Liver (tissue), 9 donors: ENCODE data around the gene ZBTB47. TPM values are rescaled to one million over a fixed set of nuclear protein-coding genes. Genes with fewer than 3 reads are reported as not detected.

ENCODE experiments used
- DNase-seq: peaks from one replicate; pipeline ENCODE4 v3.0.0-alpha.2; 2017; ENCODE audit warnings: low spot score
- H3K27ac ChIP-seq, 2 donors: one replicate each; pipeline ENCODE4 v1.7.0; 2013; ENCODE audit warnings: inconsistent platforms in 2 of 2, low read length in 2 of 2, control low read depth in 1 of 2, low read depth in 1 of 2, mild to moderate bottlenecking in 1 of 2
- H3K27me3 ChIP-seq, 4 donors: one replicate each; pipeline versions ENCODE4 v1.6.1 to v1.7.0; 2013; ENCODE audit warnings: low read length in 3 of 4, inconsistent platforms in 1 of 4, mild to moderate bottlenecking in 1 of 4, moderate library complexity in 1 of 4; ENCODE audit not compliant: control insufficient read depth in 4 of 4, insufficient read depth in 4 of 4
- H3K36me3 ChIP-seq, 4 donors: one replicate each; pipeline versions ENCODE4 v1.6.1 to v1.7.0; 2013; ENCODE audit warnings: low read length in 3 of 4, mild to moderate bottlenecking in 3 of 4, low read depth in 1 of 4, moderate library complexity in 1 of 4; ENCODE audit not compliant: control insufficient read depth in 4 of 4, insufficient read depth in 3 of 4
- H3K4me1 ChIP-seq, 4 donors: one replicate each; pipeline versions ENCODE4 v1.6.1 to v1.7.0; 2013; ENCODE audit warnings: low read length in 3 of 4, mild to moderate bottlenecking in 3 of 4, moderate library complexity in 1 of 4; ENCODE audit not compliant: control insufficient read depth in 4 of 4, insufficient read depth in 4 of 4
- H3K4me3 ChIP-seq, 3 donors: one replicate each; pipeline versions ENCODE4 v1.6.1 to v1.7.0; 2013; ENCODE audit warnings: low read length in 3 of 3, control low read depth in 1 of 3, low read depth in 1 of 3, mild to moderate bottlenecking in 1 of 3
- H3K9ac ChIP-seq, 2 donors: one replicate each; pipeline ENCODE4 v1.7.0; 2013; ENCODE audit warnings: low read length in 2 of 2, mild to moderate bottlenecking in 2 of 2, moderate library complexity in 2 of 2, control low read depth in 1 of 2, low read depth in 1 of 2
- H3K9me3 ChIP-seq, 4 donors: one replicate each; pipeline versions ENCODE4 v1.6.1 to v1.7.0; 2013; ENCODE audit warnings: low read length in 3 of 4; ENCODE audit not compliant: control insufficient read depth in 4 of 4
- ATF3 ChIP-seq: IDR thresholded peaks from 2 replicates; pipeline ENCODE4 v1.6.1; 2016; ENCODE audit warnings: antibody characterized with exemption
- CTCF ChIP-seq: fragments of 150-350 bp; IDR thresholded peaks from 2 replicates; pipeline ENCODE4 v1.5.1; 2017; ENCODE audit warnings: improper control_type of control experiment, low read depth, low read length; ENCODE audit not compliant: missing input control
- EGR1 ChIP-seq, 2 donors: IDR thresholded peaks; 2 replicates each; pipeline ENCODE4 v1.6.1; 2016 to 2018; ENCODE audit warnings: antibody characterized with exemption in 2 of 2, low read depth in 2 of 2
- FOXA1 ChIP-seq: IDR thresholded peaks from 2 replicates; pipeline ENCODE4 v1.6.1; 2016; ENCODE audit warnings: antibody characterized with exemption
- FOXA2 ChIP-seq: IDR thresholded peaks from 2 replicates; pipeline ENCODE4 v1.6.1; 2016; ENCODE audit warnings: antibody characterized with exemption
- GABPA ChIP-seq, 2 donors: IDR thresholded peaks in 1 of 2; conservative IDR thresholded peaks in 1 of 2; 2 replicates each; pipeline ENCODE4 v1.6.1; 2016; ENCODE audit warnings: antibody characterized with exemption in 2 of 2, mild to moderate bottlenecking in 1 of 2, moderate library complexity in 1 of 2
- HNF4A ChIP-seq, 2 donors: conservative IDR thresholded peaks; 2 replicates each; pipeline ENCODE4 v1.6.1; 2016; ENCODE audit warnings: antibody characterized with exemption in 2 of 2, mild to moderate bottlenecking in 2 of 2
- HNF4G ChIP-seq: IDR thresholded peaks from 2 replicates; pipeline ENCODE4 v1.6.1; 2016; ENCODE audit warnings: antibody characterized with exemption
- JUND ChIP-seq, 2 donors: IDR thresholded peaks; 2 replicates each; pipeline ENCODE4 v1.6.1; 2016; ENCODE audit warnings: antibody characterized with exemption in 2 of 2
- MAX ChIP-seq: IDR thresholded peaks from 2 replicates; pipeline ENCODE4 v1.6.1; 2016; ENCODE audit warnings: antibody characterized with exemption
- NR2F2 ChIP-seq: IDR thresholded peaks from 2 replicates; pipeline ENCODE4 v1.6.1; 2016; ENCODE audit warnings: antibody characterized with exemption
- RAD21 ChIP-seq, 2 donors: IDR thresholded peaks; 2 replicates each; pipeline ENCODE4 v1.6.1; 2016; ENCODE audit warnings: antibody characterized with exemption in 2 of 2, mild to moderate bottlenecking in 2 of 2
- REST ChIP-seq: IDR thresholded peaks from 2 replicates; pipeline ENCODE4 v1.6.1; 2016; ENCODE audit warnings: antibody characterized with exemption, mild to moderate bottlenecking
- RXRA ChIP-seq, 2 donors: IDR thresholded peaks; 2 replicates each; pipeline ENCODE4 v1.6.1; 2017 to 2018; ENCODE audit warnings: antibody characterized with exemption in 2 of 2, mild to moderate bottlenecking in 1 of 2
- SP1 ChIP-seq: IDR thresholded peaks from 2 replicates; pipeline ENCODE4 v1.6.1; 2018; ENCODE audit warnings: antibody characterized with exemption, mild to moderate bottlenecking
- TAF1 ChIP-seq: conservative IDR thresholded peaks from 2 replicates; pipeline ENCODE4 v1.6.1; 2016; ENCODE audit warnings: antibody characterized with exemption, mild to moderate bottlenecking
- YY1 ChIP-seq: IDR thresholded peaks from 2 replicates; pipeline ENCODE4 v1.6.1; 2016; ENCODE audit warnings: antibody characterized with exemption, mild to moderate bottlenecking
- ZBTB33 ChIP-seq: IDR thresholded peaks from 2 replicates; pipeline ENCODE4 v1.6.1; 2016; ENCODE audit warnings: antibody characterized with exemption
- WGBS: extraction: QIAGEN DNeasy Blood & Tissue Kit; methylation state at CpG from one replicate; pipeline ENCODE4 v1.1.7; 2013; 5-methylcytosine and 5-hydroxymethylcytosine counted together
- polyA plus RNA-seq, 2 donors: library from polyadenylated mRNA; stranded (reverse) in 1 of 2; unstranded in 1 of 2; fragments of 200-250 nt in 1 of 2; fragments of >200 nt in 1 of 2; fragmentation: Nextera tagmentation in 1 of 2; extraction: Ambion mirVana in 1 of 2; gene quantifications; one replicate each; pipeline versions ENCODE4 v1.2.1 to v1.2.3, GENCODE V29; 2013 to 2015
- total RNA-seq, 2 donors: library from RNA; depleted of rRNA; stranded (reverse); fragments of >200 nt; gene quantifications; one replicate each; pipeline ENCODE4 v1.2.3, GENCODE V29; 2014
- donor health status: healthy.
- donor health status: healthy.
- donor health status: healthy.
- donor health status: healthy.
- donor health status: healthy.

The ZBTB47 gene
- total and polyA plus RNA-seq, 4 donors, result 0.42 to 7.4 (median 4.2) TPM

- TF ChIP-seq REST, result no peak
- TF ChIP-seq ZBTB33, result no peak
- TF ChIP-seq SP1, result no peak
- TF ChIP-seq HNF4G, result no peak
- TF ChIP-seq JUND (IDR thresholded peaks at IDR 0.05), result no peak
- TF ChIP-seq MAX, result no peak
- TF ChIP-seq CTCF, result no peak
- TF ChIP-seq TAF1, result no peak
- no peak for TF ChIP-seq ATF3
- TF ChIP-seq FOXA2, result no peak
- TF ChIP-seq GABPA (IDR thresholded peaks at IDR 0.05 in 1 of 2, conservative IDR thresholded peaks at IDR 0.05 in 1 of 2), result no peak
- TF ChIP-seq YY1, result no peak
- no peak for TF ChIP-seq EGR1 (IDR thresholded peaks at IDR 0.05; ENCODE audit: low read depth in 2 of 2)
- no peak for TF ChIP-seq RAD21 (IDR thresholded peaks at IDR 0.05)
- TF ChIP-seq NR2F2, result no peak
- TF ChIP-seq HNF4A (conservative IDR thresholded peaks at IDR 0.05), result no peak
- no peak for TF ChIP-seq RXRA (IDR thresholded peaks at IDR 0.05)
- no peak for TF ChIP-seq FOXA1
- Histone ChIP-seq H3K27me3 (no peaks in the 10 kb centered on the region), H3K9ac (no peak overlapping the region), H3K4me1 (no peaks in the 10 kb centered on the region), H3K36me3 (peaks cover 5 to 54% (median 53%) of the 10 kb centered on the region in 4 donors), H3K4me3 (no peak overlapping the region), H3K9me3 (no peaks in the 10 kb centered on the region), H3K27ac (no peak overlapping the region)
- WGBS, result 96% methylated on average over 2 of the region's 2 CpGs
- DNase-seq, result no peak
Measured at GRCh38 chr3:42631620-42632019, 21.9 kb upstream of the ZBTB47 start.
